HT-29 (cell line): ENCODE data around the gene OARD1. TPM values are rescaled to one million over a fixed set of nuclear protein-coding genes. Genes with fewer than 3 reads are reported as not detected.

Source experiments
- DNase-seq: peaks from one replicate; pipeline ENCODE4 v3.0.0-alpha.2; 2015; ENCODE audit warnings: low spot score
- total RNA-seq: library from RNA; depleted of rRNA; stranded (reverse); fragments of >200 nt; shearing (Covaris generic); gene quantifications from 2 replicates; pipeline ENCODE4 v1.2.3, GENCODE V29; 2014

The OARD1 gene
- total RNA-seq, 1 experiment from 2014 or later = 14.5 TPM

DNA sequence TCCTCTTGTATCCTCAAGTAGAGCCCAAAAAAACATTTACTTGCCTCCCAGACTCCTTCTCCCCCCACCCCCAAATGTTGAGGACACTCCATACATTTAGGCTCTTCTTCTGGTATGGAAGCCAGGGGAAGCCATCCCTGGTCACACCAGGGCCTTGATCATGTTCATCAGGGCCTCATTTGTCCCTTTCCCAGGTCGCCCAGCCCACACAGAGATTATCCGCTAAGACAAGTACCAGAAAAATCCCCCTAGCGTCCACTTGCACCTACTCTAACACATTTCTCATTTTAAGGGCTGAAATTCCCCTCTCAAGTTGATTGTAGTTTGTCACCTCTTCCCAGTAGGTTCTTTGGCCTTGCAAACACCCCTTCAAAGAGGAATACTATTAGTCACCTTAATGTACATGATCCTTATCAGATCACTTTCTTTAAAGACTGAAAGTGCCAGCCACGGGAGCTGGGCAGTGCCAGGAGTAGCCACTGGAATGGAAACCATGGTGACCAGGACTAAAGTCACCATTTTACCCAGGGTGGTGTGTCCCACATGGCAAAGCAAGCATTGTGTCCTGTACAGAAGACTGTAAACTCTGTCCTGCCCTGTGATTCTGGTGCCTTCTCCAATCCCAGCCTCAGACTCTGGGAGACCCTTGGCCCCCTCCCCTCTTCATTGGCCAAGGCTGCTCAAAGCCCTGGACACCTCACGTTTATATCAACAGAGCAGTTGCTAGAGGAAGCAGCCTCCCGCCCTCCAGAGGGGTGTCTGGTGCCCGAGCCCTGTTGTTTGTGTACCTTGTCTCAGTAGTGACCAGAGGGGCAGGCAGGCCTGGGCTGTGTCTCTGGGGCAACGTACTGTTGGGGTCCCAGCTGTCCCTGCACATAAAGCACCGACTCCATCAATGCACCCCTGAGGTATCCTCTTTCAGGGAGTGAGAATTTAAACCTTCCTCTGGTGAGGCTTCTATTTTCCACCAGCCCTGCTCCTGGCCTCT lies 24.1 kb downstream of the OARD1 start:
- peak; percentile 63 for DNase-seq

DNA sequence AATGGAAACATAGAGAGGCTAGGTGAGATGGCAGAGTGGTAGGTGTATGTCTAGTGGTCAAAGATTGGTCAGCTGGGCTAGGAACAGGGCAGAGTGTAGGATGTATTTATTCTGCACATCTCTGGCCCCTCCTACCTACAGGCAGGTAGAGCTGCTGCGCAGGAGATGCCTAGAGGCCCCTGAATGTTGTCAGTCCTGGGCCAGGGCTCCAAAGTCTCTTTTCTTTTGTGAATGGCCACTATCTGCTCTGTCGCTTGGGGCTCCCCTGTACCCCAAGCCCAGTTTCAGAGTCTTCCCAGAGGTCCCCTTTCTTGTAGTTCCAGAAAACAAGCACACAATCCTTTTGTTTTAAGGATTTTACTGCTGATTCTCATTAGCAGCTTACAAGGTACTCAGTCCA lies 24.9 kb downstream of the OARD1 start:
- DNase-seq = no peak

DNA sequence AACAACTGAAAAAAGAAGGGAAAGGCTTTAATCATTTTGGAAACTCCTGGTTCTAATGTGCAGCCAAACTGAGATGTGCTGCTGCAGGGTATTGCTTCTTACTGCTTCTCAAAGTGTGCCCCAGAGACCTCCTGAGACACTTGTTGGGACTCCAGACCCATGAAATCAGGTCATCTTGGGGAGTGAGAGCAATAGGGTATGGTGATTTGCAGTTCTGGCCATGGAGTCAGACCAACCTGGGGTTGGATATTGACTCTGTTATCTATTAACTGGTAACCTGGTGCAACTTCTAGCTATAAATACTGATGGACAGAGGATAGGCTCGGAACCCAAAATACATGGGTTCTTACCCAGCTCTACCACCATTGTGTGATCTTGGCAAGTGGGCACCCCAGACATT lies 26.1 kb downstream of the OARD1 start:
- no peak for DNase-seq

DNA sequence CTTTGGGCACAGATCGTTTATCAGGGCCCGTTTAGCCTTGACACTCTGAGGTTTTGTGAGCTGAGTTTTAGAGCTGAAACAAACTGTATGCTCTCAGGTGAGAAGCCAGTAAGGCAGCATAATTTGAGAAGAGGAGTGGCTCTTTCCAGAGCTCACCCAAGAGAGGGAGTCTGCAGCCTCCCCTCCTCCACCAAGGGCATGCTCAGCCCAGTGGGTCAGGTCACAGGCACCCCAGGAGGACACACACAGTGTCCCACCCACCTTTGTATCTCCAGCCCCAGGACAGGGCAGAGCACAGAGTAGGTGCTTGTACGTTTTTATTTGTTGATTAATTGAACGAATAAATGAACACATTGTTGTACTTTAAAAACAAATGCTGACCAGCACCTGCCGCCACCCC lies 26.5 kb downstream of the OARD1 start:
- DNase-seq = no peak

DNA sequence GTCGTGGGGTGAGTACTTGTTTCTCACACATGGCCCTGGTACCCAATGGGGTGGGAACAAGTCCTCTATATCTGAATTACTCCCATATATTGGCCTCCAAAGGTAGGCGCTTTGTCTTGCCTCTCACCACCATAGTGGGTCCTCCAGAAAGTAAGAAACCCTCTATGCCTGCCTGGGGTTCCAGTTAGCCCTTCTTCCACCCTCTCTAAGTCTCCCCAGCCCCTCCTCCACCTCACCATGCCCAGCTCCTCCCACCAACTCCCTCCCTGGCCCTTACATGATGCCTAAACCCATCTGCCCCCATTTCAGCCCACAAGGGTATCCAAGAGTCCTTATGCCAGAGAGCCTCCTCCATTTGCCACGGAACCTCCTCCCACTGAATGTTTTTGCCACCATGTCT lies 29.0 kb downstream of the OARD1 start:
- no peak for DNase-seq

DNA sequence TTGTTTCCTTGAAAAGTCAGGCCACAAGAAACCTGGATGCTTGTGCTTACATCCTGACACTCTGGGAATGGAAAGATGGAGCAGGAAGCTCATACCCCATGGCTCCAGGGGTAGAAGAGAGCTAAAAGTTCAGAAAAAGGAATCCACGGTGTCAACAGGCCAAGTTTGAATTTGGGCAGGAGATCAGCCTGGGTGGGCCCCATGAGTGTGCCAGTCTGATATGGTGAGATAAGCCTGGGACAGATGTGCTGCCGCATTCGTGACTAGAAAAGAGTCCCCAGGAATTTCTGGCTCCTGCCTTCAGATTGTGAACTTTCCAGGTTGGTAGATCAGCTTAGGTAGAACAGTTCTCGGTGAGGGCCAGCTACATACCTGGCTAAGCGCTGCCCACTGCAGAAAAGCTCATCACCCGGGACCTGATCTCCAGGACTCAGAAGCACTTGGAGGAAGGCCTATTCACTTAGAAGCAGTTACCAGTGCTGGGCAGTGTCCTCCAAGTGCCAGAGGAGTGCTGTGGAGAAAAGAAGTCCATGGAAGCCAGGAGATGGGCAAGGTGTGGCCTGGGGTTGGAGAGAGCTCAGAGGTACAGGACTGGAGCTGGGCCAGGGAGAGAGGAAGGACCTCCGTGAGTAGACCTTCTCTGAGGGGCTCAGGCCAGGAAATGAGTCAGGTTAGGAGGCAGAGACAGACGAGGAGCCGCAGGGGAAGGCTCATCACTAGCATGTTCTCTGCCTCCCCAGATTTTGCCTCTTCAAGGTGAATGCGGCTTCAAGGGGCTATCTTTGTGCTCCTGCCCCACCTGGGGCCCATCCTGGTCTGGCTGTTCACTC lies 29.7 kb downstream of the OARD1 start, which contains the start of gene TSPO2:
Gene TSPO2, plus strand, starts transcription at position 242 of the 830 bp plus-strand sequence. Its CDS starts 519 bp downstream, at position 761.
- no peak for DNase-seq

DNA sequence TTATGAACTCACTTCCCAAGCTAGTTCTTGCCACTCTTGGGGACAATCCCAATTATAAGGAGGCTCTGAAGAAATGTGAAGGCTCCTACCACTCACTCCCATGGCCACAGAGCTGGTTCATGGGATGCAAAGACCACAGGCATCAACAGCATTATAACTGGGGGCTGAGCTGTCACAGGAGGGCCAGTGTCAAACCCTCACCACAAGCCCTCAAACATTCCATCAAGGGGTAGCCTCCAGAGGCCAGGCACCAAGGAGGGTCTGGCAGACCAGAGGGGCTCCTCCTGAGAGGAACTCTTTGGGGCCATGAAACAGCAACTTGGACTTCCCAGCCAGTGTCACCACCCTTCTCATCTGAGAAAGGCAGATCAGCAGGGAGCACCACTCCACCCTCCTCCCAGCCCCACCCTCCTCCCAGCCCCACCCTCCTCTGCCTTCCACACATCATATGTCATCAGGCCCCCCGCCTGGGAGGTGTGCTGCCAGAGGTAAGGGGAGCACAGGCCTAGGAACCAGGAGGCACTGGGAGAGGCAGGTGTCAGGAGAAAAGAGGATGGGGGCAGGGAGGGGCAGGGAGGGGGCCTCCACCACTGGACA lies 31.1 kb downstream of the OARD1 start:
- DNase-seq = no peak

DNA sequence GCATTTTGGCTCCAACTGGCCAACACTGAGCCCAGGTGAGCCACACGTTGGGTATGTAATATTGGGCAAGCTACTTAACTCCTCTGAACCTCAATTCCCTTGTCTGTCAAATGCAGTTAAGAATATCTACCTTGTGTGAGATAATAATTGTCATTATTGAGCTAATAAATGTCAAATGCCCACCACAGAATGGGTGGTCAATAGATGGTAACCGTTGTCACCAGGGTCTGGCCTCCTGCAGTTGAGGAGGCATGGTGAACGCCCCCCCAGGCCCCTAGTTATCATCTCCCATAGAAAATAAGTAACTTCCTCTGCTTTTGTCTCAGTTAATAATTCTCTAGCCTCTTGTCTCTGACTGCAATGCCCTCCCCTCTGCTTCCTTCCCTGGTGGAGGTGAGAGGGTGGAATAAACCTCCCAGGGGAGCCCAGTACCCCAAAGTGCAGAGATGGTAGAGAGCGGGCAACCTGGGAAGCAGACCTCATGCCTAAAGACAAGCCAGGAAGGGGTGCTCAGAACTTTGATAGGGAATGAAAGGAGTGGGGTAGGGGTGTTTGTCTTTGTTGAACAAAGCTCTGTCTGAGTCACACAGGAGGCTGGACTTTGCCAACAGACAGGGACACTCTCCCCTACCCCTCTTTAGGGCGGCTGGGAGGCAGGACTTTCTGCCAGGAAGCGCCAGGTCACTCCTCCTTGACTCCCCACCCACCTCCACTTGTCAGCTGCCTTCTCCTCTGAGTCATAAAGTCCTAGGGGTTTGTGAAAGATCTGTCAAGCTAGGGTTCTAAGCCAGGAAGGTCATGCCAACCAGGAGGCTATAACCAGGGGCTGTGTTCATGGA lies 31.8 kb downstream of the OARD1 start:
- DNase-seq = peak; percentile 70

DNA sequence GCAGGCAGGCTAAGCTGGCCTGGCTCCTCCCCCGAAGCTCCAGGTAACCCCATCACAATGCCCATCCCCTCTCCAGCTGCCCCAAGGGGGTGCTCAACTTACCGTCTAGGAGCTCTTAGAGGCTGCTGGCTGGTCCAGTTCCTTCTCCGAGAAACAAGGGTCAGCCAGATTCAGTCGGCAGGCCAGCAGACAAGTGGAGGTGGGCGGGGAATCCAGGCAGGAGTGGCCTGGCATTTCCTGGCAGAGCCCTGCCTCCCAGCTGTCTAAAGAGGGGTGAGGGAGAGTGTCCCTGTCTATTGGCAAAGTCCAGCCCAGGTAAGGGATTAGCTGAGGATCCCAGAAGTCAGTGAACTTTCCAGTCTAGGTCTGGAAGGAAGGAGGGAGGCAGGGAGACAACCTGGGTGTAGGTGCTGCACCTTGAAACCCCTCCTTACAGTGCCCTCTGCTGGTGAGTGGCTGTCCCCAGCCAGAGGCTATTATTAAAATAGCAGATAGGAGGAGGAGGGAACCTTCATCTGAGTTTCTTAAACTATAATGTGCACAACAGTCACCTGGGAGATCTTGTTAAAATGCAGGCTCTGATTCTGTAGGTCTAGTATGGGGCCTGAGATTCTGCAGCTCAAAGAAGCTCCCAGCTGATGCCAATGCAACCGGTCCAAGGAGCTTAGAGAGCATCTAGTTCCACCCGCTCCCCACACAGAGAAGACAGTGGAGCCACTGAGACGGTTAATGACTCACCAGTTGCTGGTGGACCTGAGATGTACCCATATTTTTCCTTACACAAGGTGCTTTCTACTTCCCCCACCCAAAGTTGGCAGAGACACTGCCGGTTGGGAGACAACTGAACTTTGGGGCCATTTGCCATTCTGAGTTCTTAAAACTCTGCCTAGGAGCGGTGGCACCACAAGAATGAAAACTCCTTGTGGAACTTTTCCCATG lies 32.8 kb downstream of the OARD1 start, which contains the start of gene UNC5CL:
Gene UNC5CL, minus strand, starts transcription at position 162 of the 939 bp plus-strand sequence. CDS start 4,147 bp downstream, outside the sequence.
- DNase-seq = peak; percentile 84

DNA sequence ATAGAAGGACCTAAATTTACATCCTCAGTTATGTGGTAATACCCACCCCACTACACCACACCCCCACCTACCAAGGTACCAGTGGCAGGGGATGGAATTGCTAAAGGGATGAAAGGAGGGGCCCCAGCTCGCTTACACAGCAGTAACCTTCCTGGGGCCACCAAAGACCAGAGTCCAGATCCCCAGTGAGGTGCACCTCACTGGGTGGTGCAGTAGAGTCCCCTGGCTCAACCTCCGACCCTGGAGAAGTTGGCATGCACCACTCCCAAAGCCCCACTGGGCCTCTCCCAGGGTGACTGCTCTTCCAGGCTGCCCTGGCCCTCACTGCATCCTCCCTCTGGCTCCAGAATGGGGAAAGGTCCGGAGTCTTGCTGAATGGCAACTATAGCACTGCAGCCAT lies 34.0 kb downstream of the OARD1 start:
- DNase-seq = no peak

DNA sequence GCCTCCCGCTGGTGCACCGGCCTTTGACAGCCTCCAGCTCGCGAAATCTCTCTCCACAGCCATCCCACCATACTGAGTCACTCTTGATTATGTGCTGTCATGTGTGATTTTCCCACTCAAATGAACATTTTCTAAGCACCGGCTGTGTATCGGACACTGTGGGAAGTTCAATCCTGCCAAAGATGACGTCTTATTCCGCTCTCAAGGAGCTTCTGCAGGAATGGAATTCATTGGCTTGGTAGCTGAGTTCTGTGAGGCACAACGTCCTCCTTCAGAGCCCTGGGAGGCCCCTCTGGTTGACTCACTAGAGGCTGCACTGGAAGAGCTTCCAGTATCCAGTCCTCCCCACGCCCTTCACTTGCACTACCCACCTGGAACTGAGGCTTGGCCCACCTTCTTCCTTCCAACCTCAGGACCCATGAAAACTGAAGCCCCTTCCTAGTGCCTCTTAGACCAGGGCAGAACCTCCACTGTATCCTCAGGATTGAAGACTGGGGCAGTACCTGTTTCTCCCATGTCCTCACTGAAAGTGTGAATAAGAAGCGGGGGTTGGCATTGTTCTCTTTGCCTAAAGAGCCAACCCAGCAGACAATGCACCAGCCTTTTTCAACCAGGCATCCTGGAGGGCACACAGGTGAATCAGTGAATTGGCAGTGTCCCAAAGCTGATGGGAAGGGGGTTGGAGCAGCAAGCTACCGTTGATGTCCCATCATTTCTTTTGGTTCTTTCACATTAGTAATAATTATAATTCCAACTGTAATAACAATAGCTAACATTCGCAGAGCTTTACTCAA lies 34.9 kb downstream of the OARD1 start:
- no peak for DNase-seq

DNA sequence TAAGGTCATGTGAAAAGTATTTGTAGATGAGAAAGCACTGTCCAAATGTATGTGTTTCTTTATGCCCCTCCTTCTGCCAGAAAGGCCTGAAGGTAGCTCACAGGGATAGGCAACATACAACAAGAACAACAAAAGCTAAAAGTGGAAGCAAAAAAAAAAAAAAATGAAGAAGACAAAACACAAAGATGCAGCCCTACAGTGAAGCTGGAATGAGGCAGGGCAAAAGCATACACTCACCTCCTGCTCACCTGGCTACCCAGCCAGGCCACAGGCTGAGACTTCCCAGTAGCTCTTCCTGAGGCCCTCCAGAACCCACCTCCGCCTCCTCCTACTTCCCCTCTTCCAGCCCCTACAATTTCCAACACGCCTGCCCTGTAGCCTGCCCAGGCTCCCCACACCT lies 35.6 kb downstream of the OARD1 start:
- no peak for DNase-seq

DNA sequence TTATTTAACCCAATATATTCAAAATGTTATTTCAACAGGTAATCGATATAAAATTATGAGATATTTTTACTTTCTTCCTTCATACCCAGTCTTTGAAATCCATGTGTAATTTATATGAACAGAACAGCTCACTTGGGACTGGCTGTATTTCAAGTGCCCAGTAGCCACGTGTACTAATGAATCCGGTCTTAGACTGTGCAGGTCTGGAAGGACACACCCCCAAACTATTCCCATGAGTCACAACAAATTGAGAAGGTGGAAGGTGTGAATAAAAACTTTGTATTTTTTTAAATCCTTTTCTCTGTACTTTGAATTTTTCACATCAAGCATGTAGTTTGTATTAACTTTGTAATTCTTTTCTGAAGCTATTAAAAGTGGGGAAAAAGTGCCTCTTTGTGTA lies 36.0 kb downstream of the OARD1 start:
- DNase-seq = no peak

DNA sequence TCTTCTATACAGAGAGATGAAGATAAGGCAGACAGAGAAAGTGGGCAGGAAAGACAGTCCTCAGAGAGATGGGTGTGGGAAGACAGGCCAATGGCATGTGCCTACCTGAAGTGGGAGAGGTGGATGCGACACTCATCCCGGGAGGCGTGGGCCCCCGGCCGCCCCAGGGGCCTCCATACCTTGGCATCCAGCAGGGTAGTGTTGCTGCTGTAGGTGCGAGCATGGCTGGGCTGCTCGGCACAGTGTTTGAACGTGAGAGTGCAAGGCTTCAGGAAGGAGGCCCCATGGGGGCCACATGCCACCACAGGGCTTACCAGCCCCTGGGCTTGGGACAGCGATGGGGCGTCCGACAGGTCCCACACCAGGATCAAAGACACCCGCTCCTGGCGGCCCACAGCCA lies 38.4 kb downstream of the OARD1 start:
- DNase-seq = no peak

DNA sequence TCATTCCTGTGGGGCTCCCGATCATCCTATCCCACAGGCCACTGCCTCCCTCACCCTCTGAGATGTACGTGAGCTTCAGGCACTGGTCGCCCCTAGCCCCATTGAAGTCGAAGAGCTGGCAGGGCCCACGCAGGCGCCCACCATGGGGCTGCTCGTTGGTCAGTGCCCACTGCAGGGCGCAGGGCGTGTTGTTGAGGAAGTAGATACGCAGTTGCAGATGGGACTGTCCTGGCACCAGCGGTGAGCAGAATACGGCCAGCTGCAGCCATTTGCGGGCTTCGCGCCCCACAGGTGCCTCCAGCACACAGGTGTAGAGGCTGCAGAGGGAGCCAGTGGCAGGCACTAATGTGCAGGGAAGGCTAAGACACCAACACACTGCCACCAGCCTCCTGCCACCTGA lies 39.3 kb downstream of the OARD1 start:
- no peak for DNase-seq

DNA sequence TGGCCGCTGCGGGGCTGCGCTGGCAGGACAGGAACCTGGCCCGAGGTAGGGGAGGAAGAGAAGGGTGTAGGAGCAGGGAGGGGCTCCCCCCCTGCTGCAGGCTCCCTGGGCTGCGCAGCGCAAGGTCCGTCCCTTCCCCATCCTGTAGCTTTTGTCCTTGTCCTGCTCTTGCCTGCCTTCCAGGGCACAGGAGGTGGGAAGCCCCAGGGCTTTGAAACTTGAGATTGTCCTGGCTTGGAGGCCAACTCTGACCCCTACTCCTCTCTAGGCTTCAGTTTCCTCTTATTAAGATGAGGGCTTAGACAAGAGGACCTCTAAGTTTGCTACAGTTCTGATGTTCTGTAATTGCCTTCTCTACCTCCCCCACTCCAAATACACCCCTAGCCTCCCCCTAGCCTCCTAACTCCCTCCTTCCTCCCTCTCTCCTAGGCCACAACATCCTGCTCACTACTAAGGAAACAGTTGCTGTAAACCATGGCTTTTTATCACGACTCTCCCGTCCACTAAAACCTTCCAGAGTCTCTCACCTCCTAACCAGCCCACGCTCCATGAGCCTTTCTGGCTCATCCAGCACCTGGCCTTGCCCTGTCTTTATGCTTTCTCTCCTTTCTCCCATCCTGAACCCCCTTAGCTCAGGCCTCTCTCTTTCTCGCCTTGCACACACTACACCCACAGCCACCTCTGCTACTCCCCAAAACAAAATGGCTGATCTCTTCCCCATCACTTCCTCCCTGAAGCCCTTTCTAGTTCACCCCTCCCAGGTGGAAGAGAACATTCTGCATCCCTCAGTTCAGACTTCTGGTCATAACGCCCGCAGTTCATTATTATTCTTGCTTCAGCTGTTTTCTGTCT lies 43.4 kb downstream of the OARD1 start:
- no peak for DNase-seq

DNA sequence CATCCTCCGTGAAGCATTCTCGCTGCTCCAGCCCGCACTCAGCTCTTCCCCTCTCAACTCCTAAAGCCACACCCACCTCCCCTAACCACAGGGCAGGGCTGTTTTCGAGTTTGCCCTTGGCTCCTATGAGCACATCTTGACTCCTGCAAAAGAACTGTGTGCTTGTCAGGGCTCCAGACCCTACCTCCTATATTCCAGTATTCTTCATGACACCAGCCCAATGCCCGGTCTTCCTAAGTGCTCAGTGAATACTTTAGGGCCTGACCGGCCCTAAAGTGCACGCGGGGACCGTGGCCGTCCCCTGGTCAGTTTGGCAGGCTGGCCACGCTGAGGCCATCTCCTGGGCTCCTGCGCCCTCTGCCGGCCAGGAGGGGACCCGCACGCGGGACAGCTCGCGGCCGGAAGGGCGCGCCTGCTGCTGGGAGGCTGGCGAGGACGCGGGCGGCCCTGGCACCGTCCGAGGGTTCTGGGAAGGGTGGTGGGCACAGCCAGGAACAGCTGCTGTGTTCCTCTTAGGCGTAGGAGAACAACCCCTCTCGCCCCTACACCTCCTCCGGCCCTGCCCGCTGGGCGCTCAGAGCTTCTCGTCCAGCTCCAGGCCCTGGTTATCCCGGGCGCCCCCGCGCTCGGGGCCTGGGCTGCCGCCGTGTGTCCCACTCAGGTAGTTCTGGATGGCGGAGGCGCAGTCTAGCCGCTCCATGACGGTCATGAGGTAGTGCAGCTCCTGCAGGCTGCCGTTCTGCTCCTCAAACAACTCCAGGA lies 44.2 kb downstream of the OARD1 start:
- DNase-seq = peak; percentile 79
